A549 (cell line): ENCODE data around the gene MAGI2. TPM values are rescaled to one million over a fixed set of nuclear protein-coding genes. Genes with fewer than 3 reads are reported as not detected.

Experiments used
- ATAC-seq, 2 experiments: fragments of 200-7000 bp in 1 of 2; fragments of >200 bp in 1 of 2; cut with Nextera tagmentation in 1 of 2; cut with Tn5 transposase in 1 of 2; 3 replicates each; pipeline versions ENCODE4 v1.8.0 to v1.9.1; 2018 to 2020; ENCODE audit warnings: mild to moderate bottlenecking in 1 of 2, moderate library complexity in 1 of 2
- CTCF ChIA-PET: fragments of 300-600 bp; sonication (Branson Sonifier 250); formaldehyde crosslinking; extraction: SDS; loops from one replicate; lab custom pipeline; 2021; ENCODE audit warnings: antibody characterized with exemption, inconsistent platforms; lab: Yijun Ruan, JAX
- POLR2A ChIA-PET: fragments of 350-600 bp; formaldehyde crosslinking; extraction: SDS; loops from one replicate; lab custom pipeline; 2021; ENCODE audit warnings: antibody characterized with exemption, inconsistent platforms; lab: Yijun Ruan, JAX
- DNase-seq, 2 experiments: peaks; one replicate each; pipeline versions ENCODE4 v3.0.0 to v3.0.0-alpha.2; 2011 to 2016; ENCODE audit warnings: low read depth in 1 of 2, low spot score in 1 of 2
- FAIRE-seq: peaks from 2 replicates; lab custom pipeline; 2011; peaks lifted over from hg19 to GRCh38; lab: Jason Lieb, UNC
- H3K27ac ChIP-seq, 2 experiments: fragments of >200 bp; sonication (Bioruptor Twin); formaldehyde crosslinking; 3 replicates each; pipeline ENCODE4 v1.5.1; 2016 to 2017
- H3K4me1 ChIP-seq: fragments of >200 bp; sonication (Bioruptor Twin); formaldehyde crosslinking; 3 replicates; pipeline ENCODE4 v1.6.1; 2016
- H3K4me2 ChIP-seq: fragments of >200 bp; sonication (Bioruptor Twin); formaldehyde crosslinking; 3 replicates; pipeline ENCODE4 v1.6.1; 2016
- H3K4me3 ChIP-seq: fragments of >200 bp; sonication (Bioruptor Twin); formaldehyde crosslinking; 3 replicates; pipeline ENCODE4 v1.5.1; 2016
- H3K9me3 ChIP-seq: fragments of >200 bp; sonication (Bioruptor Twin); formaldehyde crosslinking; 3 replicates; pipeline ENCODE4 v1.6.1; 2016
- CBX8 ChIP-seq: fragments of 200-600 bp; sonication (generic); IDR thresholded peaks from 2 replicates; pipeline ENCODE4 v1.6.1; 2016
- CHD2 ChIP-seq: fragments of 150-350 bp; IDR thresholded peaks from 2 replicates; pipeline ENCODE4 v1.6.1; 2014; ENCODE audit warnings: low read length; ENCODE audit not compliant: partially characterized antibody
- CHD4 ChIP-seq: fragments of 200-600 bp; sonication (generic); IDR thresholded peaks from 2 replicates; pipeline ENCODE4 v1.6.1; 2016; ENCODE audit warnings: antibody characterized with exemption, mild to moderate bottlenecking, borderline replicate concordance
- EHF ChIP-seq: fragments of 250-450 bp; sonication (Bioruptor Pico); IDR thresholded peaks from 2 replicates; pipeline ENCODE4 v1.5.0; 2020; ENCODE audit warnings: mild to moderate bottlenecking
- EP300 ChIP-seq, 2 experiments: fragments of >200 bp; sonication (Bioruptor Twin); formaldehyde crosslinking; IDR thresholded peaks; 2 replicates in 1 of 2; 3 replicates in 1 of 2; pipeline ENCODE4 v1.6.1; 2016 to 2017
- GATA3 ChIP-seq: IDR thresholded peaks from 2 replicates; pipeline ENCODE4 v1.6.1; 2012; ENCODE audit warnings: borderline replicate concordance
- HOXA7 ChIP-seq: fragments of 250-450 bp; sonication (Bioruptor Pico); IDR thresholded peaks from 2 replicates; pipeline ENCODE4 v1.5.0; 2020; ENCODE audit warnings: mild to moderate bottlenecking, moderate library complexity
- HOXB5 ChIP-seq: fragments of 250-450 bp; sonication (Bioruptor Pico); IDR thresholded peaks from 2 replicates; pipeline ENCODE4 v1.5.0; 2020; ENCODE audit warnings: mild to moderate bottlenecking, moderate library complexity
- JUN ChIP-seq, 2 experiments: fragments of >200 bp; sonication (Bioruptor Twin); formaldehyde crosslinking; IDR thresholded peaks; 2 replicates in 1 of 2; 3 replicates in 1 of 2; pipeline ENCODE4 v1.6.1; 2016 to 2017
- KDM1A ChIP-seq: fragments of 200-600 bp; sonication (generic); IDR thresholded peaks from 2 replicates; pipeline ENCODE4 v1.6.1; 2016; ENCODE audit warnings: low read depth, mild to moderate bottlenecking
- KDM5A ChIP-seq: fragments of 200-600 bp; sonication (generic); IDR thresholded peaks from 2 replicates; pipeline ENCODE4 v1.6.1; 2016; ENCODE audit warnings: antibody characterized with exemption, mild to moderate bottlenecking
- MAFK ChIP-seq: fragments of 450-650 bp; IDR thresholded peaks from 2 replicates; pipeline ENCODE4 v1.6.1; 2014; ENCODE audit not compliant: partially characterized antibody
- MAZ ChIP-seq: fragments of 150-350 bp; IDR thresholded peaks from 2 replicates; pipeline ENCODE4 v1.6.1; 2014; ENCODE audit warnings: antibody characterized with exemption, low read depth, low read length, borderline replicate concordance
- MYC ChIP-seq: IDR thresholded peaks from 2 replicates; pipeline ENCODE4 v1.6.1; 2012; ENCODE audit warnings: mild to moderate bottlenecking, inconsistent platforms, low read length, improper control_type of control experiment, borderline replicate concordance
- NR3C1 ChIP-seq: fragments of >200 bp; sonication (Bioruptor Twin); formaldehyde crosslinking; IDR thresholded peaks from 3 replicates; pipeline ENCODE4 v1.6.1; 2017
- PHF8 ChIP-seq: fragments of 200-600 bp; sonication (generic); IDR thresholded peaks from 2 replicates; pipeline ENCODE4 v1.6.1; 2016; ENCODE audit warnings: low read depth, mild to moderate bottlenecking, antibody characterized with exemption, moderate library complexity, borderline replicate concordance
- POLR2AphosphoS2 ChIP-seq: conservative IDR thresholded peaks from 2 replicates; pipeline ENCODE4 v1.6.1; 2012; ENCODE audit warnings: low read length, improper control_type of control experiment, inconsistent platforms
- RAD21 ChIP-seq, 2 experiments: fragments of >200 bp in 1 of 2; sonication (Bioruptor Twin) in 1 of 2; formaldehyde crosslinking in 1 of 2; IDR thresholded peaks in 1 of 2; conservative IDR thresholded peaks in 1 of 2; 2 replicates in 1 of 2; 3 replicates in 1 of 2; pipeline ENCODE4 v1.6.1; 2012 to 2018; ENCODE audit warnings: inconsistent platforms in 1 of 2
- RARB ChIP-seq: fragments of 250-450 bp; sonication (Bioruptor Pico); IDR thresholded peaks from 2 replicates; pipeline ENCODE4 v1.8.0; 2021; ENCODE audit warnings: mild to moderate bottlenecking, moderate library complexity
- RCOR1 ChIP-seq: fragments of 150-350 bp; IDR thresholded peaks from 2 replicates; pipeline ENCODE4 v1.6.1; 2014; ENCODE audit warnings: antibody characterized with exemption, low read length, low read depth
- RFX5 ChIP-seq: fragments of 450-650 bp; IDR thresholded peaks from 2 replicates; pipeline ENCODE4 v1.7.1; 2014; ENCODE audit warnings: antibody characterized with exemption, mild to moderate bottlenecking, moderate library complexity
- SREBF2 ChIP-seq: fragments of 450-650 bp; IDR thresholded peaks from 2 replicates; pipeline ENCODE4 v1.6.1; 2014; ENCODE audit warnings: mild to moderate bottlenecking, moderate library complexity
- TFCP2L1 ChIP-seq: fragments of 250-450 bp; sonication (Bioruptor Pico); IDR thresholded peaks from 2 replicates; pipeline ENCODE4 v1.5.0; 2021; ENCODE audit warnings: mild to moderate bottlenecking
- ZC3H11A ChIP-seq: fragments of 450-650 bp; IDR thresholded peaks from 2 replicates; pipeline ENCODE4 v1.6.1; 2014; ENCODE audit warnings: antibody characterized with exemption, mild to moderate bottlenecking
- ZNF302 ChIP-seq: fragments of 250-450 bp; sonication (Bioruptor Pico); IDR thresholded peaks from 2 replicates; pipeline ENCODE4 v1.9.0; 2021; ENCODE audit warnings: inconsistent platforms, mild to moderate bottlenecking, moderate library complexity
- ZSCAN20 ChIP-seq: fragments of 250-450 bp; sonication (Bioruptor Pico); IDR thresholded peaks from 2 replicates; pipeline ENCODE4 v1.8.0; 2022; ENCODE audit warnings: mild to moderate bottlenecking, moderate library complexity
- WGBS: methylation state at CpG from one replicate; pipeline ENCODE4 v1.1.6; 2017; ENCODE audit errors: missing lambda C conversion rate; 5-methylcytosine and 5-hydroxymethylcytosine counted together
- polyA plus RNA-seq, 4 experiments: library from polyadenylated mRNA; depleted of rRNA in 3 of 4; stranded (reverse); fragments of >200 nt; fragmentation: RNase III in 1 of 4; extraction: RNeasy Plus Mini Kit Qiagen cat#74134 plus additional on column Dnase treatment in 1 of 4; gene quantifications; 2 replicates in 3 of 4; 3 replicates in 1 of 4; pipeline ENCODE4 v1.2.3, GENCODE V29; 2011 to 2017
- TF ChIP-seq, protein P1 (sequence below): fragments of >200 bp; sonication (Bioruptor Twin); formaldehyde crosslinking; IDR thresholded peaks from 2 replicates; pipeline ENCODE4 v1.6.1; 2016
- TF ChIP-seq, protein P2 (sequence below): IDR thresholded peaks from 2 replicates; pipeline ENCODE4 v1.6.1; 2012; ENCODE audit warnings: low read depth, borderline replicate concordance
- TF ChIP-seq, protein P3 (sequence below): fragments of 250-450 bp; sonication (Bioruptor Pico); IDR thresholded peaks from 2 replicates; pipeline ENCODE4 v1.5.0; 2020; ENCODE audit warnings: low read depth, mild to moderate bottlenecking, moderate library complexity
- TF ChIP-seq, protein P4 (sequence below): IDR thresholded peaks from 2 replicates; pipeline ENCODE4 v1.6.1; 2012

MAGI2 gene
- polyA plus RNA-seq, 2 of the 4 experiments (the other 2 are of a cell fraction) = 0.48 to 0.81 TPM

DNA sequence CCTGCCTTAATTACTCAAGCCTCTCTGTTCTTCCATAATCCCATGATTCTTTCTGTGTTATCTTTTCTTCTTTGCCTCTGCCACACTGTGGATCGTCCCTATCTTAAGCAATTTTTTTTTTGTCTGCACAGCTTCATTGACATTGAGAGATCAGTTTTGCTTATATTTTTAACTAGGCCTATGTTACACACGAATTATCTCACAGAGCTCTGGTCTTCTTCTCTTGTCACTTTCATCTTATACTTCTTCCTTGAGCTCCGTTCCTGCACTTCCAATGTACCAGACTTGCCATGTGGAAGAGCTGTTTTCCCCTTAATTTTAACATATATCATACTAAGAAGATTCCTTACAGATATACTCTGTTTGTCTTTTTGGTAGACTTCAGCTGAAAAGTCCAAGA lies 106.1 kb downstream of the MAGI2 start:
- FAIRE-seq (no peak), ATAC-seq (no peak), DNase-seq (no peak)
- ChIA-PET POLR2A (no interaction called here), CTCF (no interaction called here)
- Histone ChIP-seq H3K27ac (no peak overlapping the region), H3K4me2 (no peak overlapping the region), H3K9me3 (no peaks in the 10 kb centered on the region), H3K4me1 (0 out of 3 replicates have a peak, but pooled peaks cover 3% of the 10 kb centered on the region), H3K4me3 (no peak overlapping the region)
- WGBS = 74% methylated on average over 3 of the region's 3 CpGs
- TF ChIP-seq JUN (IDR thresholded peaks at IDR 0.05) (no peak), MAZ (no peak), CHD4 (no peak), EP300 (IDR thresholded peaks at IDR 0.05) (no peak), TFCP2L1 (no peak), KDM5A (no peak), KDM1A (no peak), MAFK (no peak), GATA3 (no peak), HOXB5 (CRISPR knock-in tag) (no peak), RFX5 (no peak), MYC (no peak), ZNF302 (CRISPR knock-in tag) (no peak)
- TF ChIP-seq, protein P1, sequence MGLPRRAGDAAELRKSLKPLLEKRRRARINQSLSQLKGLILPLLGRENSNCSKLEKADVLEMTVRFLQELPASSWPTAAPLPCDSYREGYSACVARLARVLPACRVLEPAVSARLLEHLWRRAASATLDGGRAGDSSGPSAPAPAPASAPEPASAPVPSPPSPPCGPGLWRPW = no peak
- TF ChIP-seq, protein P2, sequence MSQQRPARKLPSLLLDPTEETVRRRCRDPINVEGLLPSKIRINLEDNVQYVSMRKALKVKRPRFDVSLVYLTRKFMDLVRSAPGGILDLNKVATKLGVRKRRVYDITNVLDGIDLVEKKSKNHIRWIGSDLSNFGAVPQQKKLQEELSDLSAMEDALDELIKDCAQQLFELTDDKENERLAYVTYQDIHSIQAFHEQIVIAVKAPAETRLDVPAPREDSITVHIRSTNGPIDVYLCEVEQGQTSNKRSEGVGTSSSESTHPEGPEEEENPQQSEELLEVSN = no peak
- TF ChIP-seq, protein P3, sequence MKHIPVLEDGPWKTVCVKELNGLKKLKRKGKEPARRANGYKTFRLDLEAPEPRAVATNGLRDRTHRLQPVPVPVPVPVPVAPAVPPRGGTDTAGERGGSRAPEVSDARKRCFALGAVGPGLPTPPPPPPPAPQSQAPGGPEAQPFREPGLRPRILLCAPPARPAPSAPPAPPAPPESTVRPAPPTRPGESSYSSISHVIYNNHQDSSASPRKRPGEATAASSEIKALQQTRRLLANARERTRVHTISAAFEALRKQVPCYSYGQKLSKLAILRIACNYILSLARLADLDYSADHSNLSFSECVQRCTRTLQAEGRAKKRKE (CRISPR knock-in tag) = no peak

DNA sequence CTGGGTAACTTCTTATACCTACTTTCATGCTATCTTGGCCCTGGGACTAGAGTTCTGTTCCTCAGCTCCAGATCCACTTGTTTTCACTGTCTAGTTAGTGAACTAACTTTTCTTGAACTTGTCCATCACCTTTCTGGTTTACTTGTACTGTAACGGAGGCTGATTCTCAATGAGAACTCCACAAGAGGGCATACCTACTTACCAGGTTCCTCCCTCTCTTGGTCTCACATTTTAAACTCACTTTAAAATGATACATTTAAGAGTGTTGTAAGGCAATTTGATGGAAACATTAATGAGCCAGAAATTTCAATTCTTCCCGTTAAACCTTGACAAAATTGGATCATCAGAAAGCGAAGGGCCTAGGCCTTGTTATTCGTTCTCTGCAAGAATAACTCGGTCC lies 111.6 kb downstream of the MAGI2 start:
- DNase-seq (no peak), ATAC-seq (no peak)
- no peak overlapping the region for H3K27ac ChIP-seq
- WGBS = 87% methylated on average over 5 of the region's 5 CpGs
- no peaks in the 10 kb centered on the region for H3K4me1 ChIP-seq
- H3K4me2 ChIP-seq = no peak overlapping the region
- CTCF ChIA-PET = no interaction called here
- TF ChIP-seq PHF8 (no peak), RAD21 (conservative IDR thresholded peaks at IDR 0.05 in 1 of 2, IDR thresholded peaks at IDR 0.05 in 1 of 2) (peak; percentile 15 to 19; a peak in 1 of 5 replicates)
- TF ChIP-seq, all 56 proteins: peak for 1
- H3K9me3 ChIP-seq = no peaks in the 10 kb centered on the region
- no peak for FAIRE-seq
- no peak overlapping the region for H3K4me3 ChIP-seq
- POLR2A ChIA-PET = no interaction called here

DNA sequence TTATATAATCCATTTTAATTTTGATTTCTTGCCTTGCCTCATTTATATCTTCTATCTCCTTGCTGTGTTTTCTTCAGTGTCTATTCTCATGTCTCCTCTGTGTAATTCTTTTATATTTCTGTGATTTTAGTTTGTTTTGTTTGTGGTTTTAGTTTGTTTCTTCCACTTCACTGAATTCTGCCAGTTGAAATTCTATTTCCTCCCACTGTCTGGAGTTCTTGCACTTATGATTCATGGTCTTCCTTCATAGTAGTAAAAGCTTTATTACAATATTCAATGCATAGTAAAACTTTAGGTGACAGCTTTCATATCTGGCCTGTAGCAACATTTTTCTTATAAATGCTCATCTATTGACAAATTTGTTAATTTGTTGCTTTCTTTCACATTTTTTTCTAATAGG lies 113.3 kb downstream of the MAGI2 start:
- H3K4me2 ChIP-seq = no peak overlapping the region
- no peak overlapping the region for H3K4me3 ChIP-seq
- no peak for TF ChIP-seq RFX5
- TF ChIP-seq RARB = no peak
- no peak for TF ChIP-seq ZC3H11A
- no peak for TF ChIP-seq CBX8
- TF ChIP-seq SREBF2 = no peak
- no peak for TF ChIP-seq EHF (CRISPR knock-in tag)
- TF ChIP-seq JUN (IDR thresholded peaks at IDR 0.05) = no peak
- no peak for TF ChIP-seq ZSCAN20 (CRISPR knock-in tag)
- TF ChIP-seq NR3C1 = no peak
- no peak for TF ChIP-seq MAFK
- no peak for TF ChIP-seq RCOR1
- no peak for TF ChIP-seq POLR2AphosphoS2
- no peak for TF ChIP-seq MAZ
- TF ChIP-seq CHD2 = no peak
- no peak for TF ChIP-seq HOXA7
- TF ChIP-seq, protein P4, sequence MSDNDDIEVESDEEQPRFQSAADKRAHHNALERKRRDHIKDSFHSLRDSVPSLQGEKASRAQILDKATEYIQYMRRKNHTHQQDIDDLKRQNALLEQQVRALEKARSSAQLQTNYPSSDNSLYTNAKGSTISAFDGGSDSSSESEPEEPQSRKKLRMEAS = no peak
- TF ChIP-seq, protein P2 = no peak
- no peak for DNase-seq
- H3K9me3 ChIP-seq = no peaks in the 10 kb centered on the region
- ATAC-seq = no peak
- ChIA-PET POLR2A (no interaction called here), CTCF (interaction anchor here (1.0 kb wide), 1 partner anchor 42 kb away, joined by 3 read pairs; no protein-coding TSS in a partner anchor)
- no peak overlapping the region for H3K27ac ChIP-seq
- FAIRE-seq = no peak
- no peaks in the 10 kb centered on the region for H3K4me1 ChIP-seq
